Measurements from ENCODE around the gene PTPRN2. TPM values are rescaled to one million over a fixed set of nuclear protein-coding genes. Genes with fewer than 3 reads are reported as not detected.

PTPRN2 gene
- total and polyA plus RNA-seq, 2 of the 13 experiments (the other 11 are each of a cell fraction or from before 2014, with no cell fraction given): 2.5 to 24.2 TPM

DNA sequence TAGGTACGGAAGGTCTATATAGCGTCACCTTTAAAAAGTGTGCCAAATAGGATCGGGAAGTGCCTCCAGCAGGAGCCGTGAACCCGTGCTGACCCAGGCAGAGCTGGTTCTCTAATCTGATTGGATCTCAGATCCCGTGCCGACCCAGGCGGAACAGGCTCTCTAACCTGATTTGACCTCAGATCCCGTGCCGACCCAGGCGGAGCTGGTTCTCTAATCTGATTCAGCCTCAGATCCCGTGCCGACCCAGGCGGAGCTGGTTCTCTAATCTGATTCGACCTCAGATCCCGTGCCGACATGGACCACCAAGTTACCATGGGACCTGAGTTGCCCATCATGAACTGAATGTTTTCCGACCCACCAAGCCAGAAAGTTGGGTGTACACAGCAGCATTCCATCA, 463.9 kb downstream of the PTPRN2 start:
- WGBS (ENCODE audit: low lambda C conversion rate): 89% methylated on average over 18 of the region's 18 CpGs
- intact Hi-C loops (cut with micrococcal nuclease; ENCODE audit: unreplicated experiment): no loop called here
- Histone ChIP-seq H2AFZ (ENCODE audit: low read length) (no peak overlapping the region), H3K36me3 (replicated peaks in 1 of 2; ENCODE audit: control insufficient read depth in 1 of 2, insufficient read depth in 2 of 2, low read length in 2 of 2) (no peaks in the 10 kb centered on the region; a peak in 1 of 5 replicates), H3K9ac (ENCODE audit: insufficient read depth, low read depth, low read length) (no peak overlapping the region), H3K9me3 (ENCODE audit: low read length) (peaks cover under 1% of the 10 kb centered on the region; the same call in 1 of the 2 replicates), H3K27me3 (ENCODE audit: control insufficient read depth in 1 of 2, insufficient read depth in 2 of 2, low read length in 2 of 2) (no peaks in the 10 kb centered on the region), H4K20me1 (ENCODE audit: insufficient read depth, low read length) (no peaks in the 10 kb centered on the region), H3K4me2 (ENCODE audit: low read depth, low read length) (no peak overlapping the region), H3K79me2 (ENCODE audit: insufficient read depth, low read length) (no peaks in the 10 kb centered on the region), H3K4me3 (replicated peaks in 1 of 3; ENCODE audit: insufficient read depth in 1 of 3, low read depth in 2 of 3, low read length in 3 of 3) (no peak overlapping the region), H3K27ac (ENCODE audit: extremely low read length, insufficient read depth, low read length) (no peak overlapping the region), H3K4me1 (ENCODE audit: insufficient read depth, low read length) (no peaks in the 10 kb centered on the region)
- no peak for FAIRE-seq
- ChIA-PET POLR2A (no interaction called here), CTCF (ENCODE audit: low intra/inter-chr PET ratio, low total read pairs) (no interaction called here)
- no peak for ATAC-seq
- no peak for TF ChIP-seq STAT6 (CRISPR knock-in tag; IDR thresholded peaks at IDR 0.05; ENCODE audit: borderline replicate concordance)
- no peak for TF ChIP-seq ZNF709 (CRISPR knock-in tag; IDR thresholded peaks at IDR 0.05)
- TF ChIP-seq, protein P1, sequence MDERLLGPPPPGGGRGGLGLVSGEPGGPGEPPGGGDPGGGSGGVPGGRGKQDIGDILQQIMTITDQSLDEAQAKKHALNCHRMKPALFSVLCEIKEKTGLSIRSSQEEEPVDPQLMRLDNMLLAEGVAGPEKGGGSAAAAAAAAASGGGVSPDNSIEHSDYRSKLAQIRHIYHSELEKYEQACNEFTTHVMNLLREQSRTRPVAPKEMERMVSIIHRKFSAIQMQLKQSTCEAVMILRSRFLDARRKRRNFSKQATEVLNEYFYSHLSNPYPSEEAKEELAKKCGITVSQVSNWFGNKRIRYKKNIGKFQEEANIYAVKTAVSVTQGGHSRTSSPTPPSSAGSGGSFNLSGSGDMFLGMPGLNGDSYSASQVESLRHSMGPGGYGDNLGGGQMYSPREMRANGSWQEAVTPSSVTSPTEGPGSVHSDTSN (CRISPR knock-in tag; IDR thresholded peaks at IDR 0.05): no peak
- no peak for TF ChIP-seq ZNF713 (CRISPR knock-in tag; IDR thresholded peaks at IDR 0.05)
- in situ Hi-C loops (cut with HindIII; ENCODE audit: extremely low pct_ligation_motif_present, low pct_unique_long_range_greater_than_20kb): no loop called here
- DNase-seq (ENCODE audit: low spot score): no peak
- no TSS peak for BruUV-seq (replicated peaks)

DNA sequence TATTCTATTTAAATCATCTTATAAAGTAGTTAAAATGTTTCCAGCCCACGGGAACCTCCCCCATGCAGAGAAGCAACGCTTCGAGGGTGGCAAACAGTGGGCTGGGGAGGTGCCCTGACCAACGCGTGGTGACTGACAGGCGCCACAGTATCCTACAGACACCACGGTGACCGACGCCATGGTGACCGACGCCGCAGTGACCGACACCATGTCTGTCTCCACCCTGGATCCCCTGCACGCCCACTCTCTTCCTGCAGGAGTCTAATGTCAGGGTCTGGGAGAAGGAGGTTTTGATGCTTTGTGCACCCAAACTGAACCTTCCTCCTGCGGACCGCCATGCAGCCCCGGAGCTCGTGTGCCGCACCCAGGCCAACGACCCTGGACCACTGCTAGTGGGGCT, 464.4 kb downstream of the PTPRN2 start:
- FAIRE-seq: no peak
- H3K27ac ChIP-seq (ENCODE audit: extremely low read length, insufficient read depth, low read length): no peak overlapping the region
- peaks cover 6% of the 10 kb centered on the region for H3K9me3 ChIP-seq (ENCODE audit: low read length)
- no peaks in the 10 kb centered on the region for H3K27me3 ChIP-seq (ENCODE audit: control insufficient read depth in 1 of 2, insufficient read depth in 2 of 2, low read length in 2 of 2)
- no peak for ATAC-seq
- no peaks in the 10 kb centered on the region; a peak in 1 of 5 replicates for H3K36me3 ChIP-seq (replicated peaks in 1 of 2; ENCODE audit: control insufficient read depth in 1 of 2, insufficient read depth in 2 of 2, low read length in 2 of 2)
- CTCF ChIA-PET (ENCODE audit: low intra/inter-chr PET ratio, low total read pairs): no interaction called here
- H3K79me2 ChIP-seq (ENCODE audit: insufficient read depth, low read length): no peaks in the 10 kb centered on the region
- no peak for DNase-seq (ENCODE audit: low spot score)
- no peaks in the 10 kb centered on the region for H4K20me1 ChIP-seq (ENCODE audit: insufficient read depth, low read length)
- H2AFZ ChIP-seq (ENCODE audit: low read length): no peak overlapping the region
- H3K4me3 ChIP-seq (replicated peaks in 1 of 3; ENCODE audit: insufficient read depth in 1 of 3, low read depth in 2 of 3, low read length in 3 of 3): no peak overlapping the region
- in situ Hi-C loops (cut with HindIII; ENCODE audit: extremely low pct_ligation_motif_present, low pct_unique_long_range_greater_than_20kb) (no loop called here), intact Hi-C loops (cut with micrococcal nuclease; ENCODE audit: unreplicated experiment) (no loop called here)
- POLR2A ChIA-PET: no interaction called here
- no peak overlapping the region for H3K4me2 ChIP-seq (ENCODE audit: low read depth, low read length)
- H3K4me1 ChIP-seq (ENCODE audit: insufficient read depth, low read length): no peaks in the 10 kb centered on the region
- BruUV-seq (replicated peaks): no TSS peak
- H3K9ac ChIP-seq (ENCODE audit: insufficient read depth, low read depth, low read length): no peak overlapping the region
- 95% methylated on average over 20 of the region's 20 CpGs for WGBS (ENCODE audit: low lambda C conversion rate)
- TF ChIP-seq, protein P2, sequence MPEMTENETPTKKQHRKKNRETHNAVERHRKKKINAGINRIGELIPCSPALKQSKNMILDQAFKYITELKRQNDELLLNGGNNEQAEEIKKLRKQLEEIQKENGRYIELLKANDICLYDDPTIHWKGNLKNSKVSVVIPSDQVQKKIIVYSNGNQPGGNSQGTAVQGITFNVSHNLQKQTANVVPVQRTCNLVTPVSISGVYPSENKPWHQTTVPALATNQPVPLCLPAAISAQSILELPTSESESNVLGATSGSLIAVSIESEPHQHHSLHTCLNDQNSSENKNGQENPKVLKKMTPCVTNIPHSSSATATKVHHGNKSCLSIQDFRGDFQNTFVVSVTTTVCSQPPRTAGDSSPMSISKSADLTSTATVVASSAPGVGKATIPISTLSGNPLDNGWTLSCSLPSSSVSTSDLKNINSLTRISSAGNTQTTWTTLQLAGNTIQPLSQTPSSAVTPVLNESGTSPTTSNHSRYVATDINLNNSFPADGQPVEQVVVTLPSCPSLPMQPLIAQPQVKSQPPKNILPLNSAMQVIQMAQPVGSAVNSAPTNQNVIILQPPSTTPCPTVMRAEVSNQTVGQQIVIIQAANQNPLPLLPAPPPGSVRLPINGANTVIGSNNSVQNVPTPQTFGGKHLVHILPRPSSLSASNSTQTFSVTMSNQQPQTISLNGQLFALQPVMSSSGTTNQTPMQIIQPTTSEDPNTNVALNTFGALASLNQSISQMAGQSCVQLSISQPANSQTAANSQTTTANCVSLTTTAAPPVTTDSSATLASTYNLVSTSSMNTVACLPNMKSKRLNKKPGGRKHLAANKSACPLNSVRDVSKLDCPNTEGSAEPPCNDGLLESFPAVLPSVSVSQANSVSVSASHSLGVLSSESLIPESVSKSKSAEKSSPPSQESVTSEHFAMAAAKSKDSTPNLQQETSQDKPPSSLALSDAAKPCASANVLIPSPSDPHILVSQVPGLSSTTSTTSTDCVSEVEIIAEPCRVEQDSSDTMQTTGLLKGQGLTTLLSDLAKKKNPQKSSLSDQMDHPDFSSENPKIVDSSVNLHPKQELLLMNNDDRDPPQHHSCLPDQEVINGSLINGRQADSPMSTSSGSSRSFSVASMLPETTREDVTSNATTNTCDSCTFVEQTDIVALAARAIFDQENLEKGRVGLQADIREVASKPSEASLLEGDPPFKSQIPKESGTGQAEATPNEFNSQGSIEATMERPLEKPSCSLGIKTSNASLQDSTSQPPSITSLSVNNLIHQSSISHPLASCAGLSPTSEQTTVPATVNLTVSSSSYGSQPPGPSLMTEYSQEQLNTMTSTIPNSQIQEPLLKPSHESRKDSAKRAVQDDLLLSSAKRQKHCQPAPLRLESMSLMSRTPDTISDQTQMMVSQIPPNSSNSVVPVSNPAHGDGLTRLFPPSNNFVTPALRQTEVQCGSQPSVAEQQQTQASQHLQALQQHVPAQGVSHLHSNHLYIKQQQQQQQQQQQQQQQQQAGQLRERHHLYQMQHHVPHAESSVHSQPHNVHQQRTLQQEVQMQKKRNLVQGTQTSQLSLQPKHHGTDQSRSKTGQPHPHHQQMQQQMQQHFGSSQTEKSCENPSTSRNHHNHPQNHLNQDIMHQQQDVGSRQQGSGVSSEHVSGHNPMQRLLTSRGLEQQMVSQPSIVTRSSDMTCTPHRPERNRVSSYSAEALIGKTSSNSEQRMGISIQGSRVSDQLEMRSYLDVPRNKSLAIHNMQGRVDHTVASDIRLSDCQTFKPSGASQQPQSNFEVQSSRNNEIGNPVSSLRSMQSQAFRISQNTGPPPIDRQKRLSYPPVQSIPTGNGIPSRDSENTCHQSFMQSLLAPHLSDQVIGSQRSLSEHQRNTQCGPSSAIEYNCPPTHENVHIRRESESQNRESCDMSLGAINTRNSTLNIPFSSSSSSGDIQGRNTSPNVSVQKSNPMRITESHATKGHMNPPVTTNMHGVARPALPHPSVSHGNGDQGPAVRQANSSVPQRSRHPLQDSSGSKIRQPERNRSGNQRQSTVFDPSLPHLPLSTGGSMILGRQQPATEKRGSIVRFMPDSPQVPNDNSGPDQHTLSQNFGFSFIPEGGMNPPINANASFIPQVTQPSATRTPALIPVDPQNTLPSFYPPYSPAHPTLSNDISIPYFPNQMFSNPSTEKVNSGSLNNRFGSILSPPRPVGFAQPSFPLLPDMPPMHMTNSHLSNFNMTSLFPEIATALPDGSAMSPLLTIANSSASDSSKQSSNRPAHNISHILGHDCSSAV (CRISPR knock-in tag; IDR thresholded peaks at IDR 0.05; ENCODE audit: borderline replicate concordance): no peak
